H1 (cell line): ENCODE results near the gene ZNF689. TPM values are rescaled to one million over a fixed set of nuclear protein-coding genes. Genes with fewer than 3 reads are reported as not detected.

Experiments
- CTCF ChIA-PET: fragments of 300-600 bp; sonication (Branson Sonifier 250); formaldehyde crosslinking; loops from one replicate; lab custom pipeline; 2021; ENCODE audit not compliant: partially characterized antibody; lab: Charles Lee
- POLR2A ChIA-PET: fragments of 300-600 bp; sonication (Branson Sonifier 250); formaldehyde crosslinking; loops from one replicate; lab custom pipeline; 2021; ENCODE audit warnings: inconsistent platforms; ENCODE audit not compliant: partially characterized antibody; lab: Charles Lee
- DNase-seq, 2 experiments: peaks; one replicate each; pipeline versions ENCODE4 v3.0.0 to v3.0.0-alpha.2; 2010 to 2022; ENCODE audit warnings: low spot score in 2 of 2, low read depth in 1 of 2, mixed read lengths in 1 of 2
- FAIRE-seq: peaks from 2 replicates; lab custom pipeline; 2011; peaks lifted over from hg19 to GRCh38; lab: Jason Lieb, UNC
- H2AFZ ChIP-seq: 2 replicates; pipeline ENCODE4 v1.8.1; 2012; ENCODE audit warnings: low read length, inconsistent platforms
- H2AK5ac ChIP-seq: 2 replicates; pipeline ENCODE4 v1.6.1; 2013; ENCODE audit warnings: low read depth, low read length
- H2BK120ac ChIP-seq: replicated peaks from 2 replicates; pipeline ENCODE3; 2013; ENCODE audit warnings: low read depth, low read length, inconsistent platforms
- H2BK12ac ChIP-seq: 2 replicates; pipeline ENCODE4 v1.6.1; 2013; ENCODE audit warnings: low read depth, low read length
- H2BK15ac ChIP-seq: 2 replicates; pipeline ENCODE4 v1.6.1; 2013; ENCODE audit warnings: low read length
- H2BK20ac ChIP-seq: 2 replicates; pipeline ENCODE4 v1.6.1; 2013; ENCODE audit warnings: low read length
- H2BK5ac ChIP-seq: 2 replicates; pipeline ENCODE4 v1.6.1; 2013; ENCODE audit warnings: low read depth, low read length
- H3K14ac ChIP-seq: 2 replicates; pipeline ENCODE4 v1.6.1; 2013; ENCODE audit warnings: inconsistent platforms; ENCODE audit not compliant: insufficient read length
- H3K18ac ChIP-seq: 2 replicates; pipeline ENCODE4 v1.6.1; 2013; ENCODE audit warnings: low read length; ENCODE audit errors: extremely low read depth
- H3K23ac ChIP-seq: 2 replicates; pipeline ENCODE4 v1.6.1; 2013; ENCODE audit warnings: inconsistent platforms; ENCODE audit not compliant: insufficient read length
- H3K23me2 ChIP-seq: 2 replicates; pipeline ENCODE4 v1.6.1; 2013; ENCODE audit warnings: low read depth, low read length
- H3K27ac ChIP-seq: 2 replicates; pipeline ENCODE4 v1.6.1; 2011; ENCODE audit warnings: low read depth, low read length, inconsistent platforms
- H3K27me3 ChIP-seq, 4 experiments: replicated peaks in 1 of 4; 1 replicate in 1 of 4; 2 replicates in 3 of 4; pipeline versions ENCODE4 v1.6.1 to v1.8.1; 2011 to 2013; ENCODE audit warnings: low read length in 3 of 4, mild to moderate bottlenecking in 3 of 4, inconsistent platforms in 2 of 4, mixed read lengths in 2 of 4, moderate library complexity in 1 of 4; ENCODE audit not compliant: control insufficient read depth in 3 of 4, insufficient read depth in 3 of 4; ENCODE audit errors: extremely low read depth in 1 of 4
- H3K36me3 ChIP-seq, 4 experiments: 2 replicates each; pipeline versions ENCODE4 v1.6.1 to v1.8.1; 2011 to 2013; ENCODE audit warnings: mild to moderate bottlenecking in 4 of 4, low read length in 3 of 4, moderate library complexity in 2 of 4, control low read depth in 1 of 4, inconsistent platforms in 1 of 4; ENCODE audit not compliant: insufficient read depth in 4 of 4, control insufficient read depth in 2 of 4
- H3K4ac ChIP-seq: replicated peaks from 2 replicates; pipeline ENCODE3; 2013; ENCODE audit warnings: low read length, low read depth, mixed read lengths, inconsistent platforms; ENCODE audit not compliant: insufficient read length
- H3K4me1 ChIP-seq, 4 experiments: replicated peaks in 1 of 4; 1 replicate in 1 of 4; 2 replicates in 3 of 4; pipeline versions ENCODE4 v1.6.1 to v1.8.1; 2011 to 2013; ENCODE audit warnings: low read length in 3 of 4, inconsistent platforms in 2 of 4, mixed read lengths in 1 of 4; ENCODE audit not compliant: insufficient read depth in 4 of 4, control insufficient read depth in 3 of 4
- H3K4me2 ChIP-seq, 2 experiments: 2 replicates each; pipeline versions ENCODE4 v1.6.1 to v1.8.1; 2011 to 2013; ENCODE audit warnings: low read depth in 2 of 2, low read length in 2 of 2, control low read depth in 1 of 2, inconsistent platforms in 1 of 2, mild to moderate bottlenecking in 1 of 2; ENCODE audit not compliant: insufficient read depth in 1 of 2
- H3K4me3 ChIP-seq, 4 experiments: fragments of 200-600, 300-600 bp in 1 of 4; sonication (generic), shearing (Covaris generic), sonication (Bioruptor Twin) in 1 of 4; 2 replicates each; pipeline versions ENCODE4 v1.5.1 to v1.8.1; 2011 to 2016; ENCODE audit warnings: low read length in 4 of 4, low read depth in 3 of 4, control low read depth in 2 of 4, inconsistent platforms in 2 of 4, mild to moderate bottlenecking in 2 of 4, mixed read lengths in 1 of 4, moderate library complexity in 1 of 4; ENCODE audit not compliant: insufficient read depth in 2 of 4; ENCODE audit errors: extremely low read depth in 1 of 4
- H3K56ac ChIP-seq: replicated peaks from 2 replicates; pipeline ENCODE3; 2013; ENCODE audit warnings: low read depth, mild to moderate bottlenecking, mixed read lengths, low read length, inconsistent platforms; ENCODE audit not compliant: insufficient read length
- H3K79me1 ChIP-seq: 2 replicates; pipeline ENCODE4 v1.6.1; 2013; ENCODE audit warnings: low read depth, low read length, control low read depth
- H3K79me2 ChIP-seq, 2 experiments: 2 replicates each; pipeline versions ENCODE4 v1.6.1 to v1.8.1; 2012 to 2013; ENCODE audit warnings: low read length in 2 of 2, mild to moderate bottlenecking in 2 of 2, inconsistent platforms in 1 of 2; ENCODE audit not compliant: insufficient read depth in 2 of 2, control insufficient read depth in 1 of 2
- H3K9ac ChIP-seq, 4 experiments: replicated peaks in 1 of 4; 1 replicate in 1 of 4; 2 replicates in 3 of 4; pipeline versions ENCODE4 v1.6.1 to v1.8.1; 2011 to 2013; ENCODE audit warnings: low read depth in 3 of 4, low read length in 3 of 4, control low read depth in 2 of 4, mild to moderate bottlenecking in 2 of 4, moderate library complexity in 2 of 4, inconsistent platforms in 1 of 4; ENCODE audit errors: extremely low read depth in 1 of 4
- H3K9me3 ChIP-seq, 2 experiments: 2 replicates each; pipeline versions ENCODE4 v1.6.1 to v1.8.1; 2012 to 2013; ENCODE audit warnings: mild to moderate bottlenecking in 2 of 2, moderate library complexity in 2 of 2, control low read depth in 1 of 2, inconsistent platforms in 1 of 2, low read depth in 1 of 2, low read length in 1 of 2, mixed read lengths in 1 of 2; ENCODE audit not compliant: insufficient read depth in 2 of 2
- H4K20me1 ChIP-seq, 2 experiments: replicated peaks in 1 of 2; 2 replicates each; pipeline versions ENCODE3 to v1.8.1; 2011 to 2013; ENCODE audit warnings: inconsistent platforms in 2 of 2, low read length in 2 of 2, mild to moderate bottlenecking in 1 of 2; ENCODE audit not compliant: insufficient read depth in 2 of 2, control insufficient read depth in 1 of 2
- H4K5ac ChIP-seq: 2 replicates; pipeline ENCODE4 v1.6.1; 2013; ENCODE audit warnings: low read length, low read depth, mixed read lengths, inconsistent platforms; ENCODE audit not compliant: insufficient read length
- H4K8ac ChIP-seq: 2 replicates; pipeline ENCODE4 v1.8.0; 2013; ENCODE audit warnings: mild to moderate bottlenecking, moderate library complexity, low read length, inconsistent platforms; ENCODE audit not compliant: insufficient read depth; ENCODE audit errors: extremely low read depth
- H4K91ac ChIP-seq: replicated peaks from 2 replicates; pipeline ENCODE3; 2013; ENCODE audit warnings: low read length, mixed read lengths, inconsistent platforms; ENCODE audit not compliant: insufficient read length
- ASH2L ChIP-seq: fragments of 200-600, 300-600 bp; sonication (generic); IDR thresholded peaks from one replicate; pipeline ENCODE4 v1.7.1; 2017; ENCODE audit warnings: low read length
- BCL11A ChIP-seq, 2 experiments: IDR thresholded peaks; one replicate each; pipeline ENCODE4 v1.6.1; 2011; ENCODE audit warnings: low read depth in 2 of 2, low read length in 2 of 2, mild to moderate bottlenecking in 2 of 2
- CBX8 ChIP-seq: fragments of 300-800, 300-1000 bp; sonication (generic); IDR thresholded peaks from 2 replicates; pipeline ENCODE4 v1.7.1; 2016; ENCODE audit warnings: low read depth, low read length, borderline replicate concordance
- CHD2 ChIP-seq: IDR thresholded peaks from 2 replicates; pipeline ENCODE4 v1.6.1; 2012; ENCODE audit warnings: low read length, improper control_type of control experiment
- EP300 ChIP-seq, 2 experiments: IDR thresholded peaks; 1 replicate in 1 of 2; 2 replicates in 1 of 2; pipeline ENCODE4 v1.6.1; 2011 to 2012; ENCODE audit warnings: low read depth in 2 of 2, low read length in 2 of 2, mild to moderate bottlenecking in 2 of 2, borderline replicate concordance in 1 of 2, inconsistent platforms in 1 of 2, moderate library complexity in 1 of 2
- KDM5A ChIP-seq: fragments of 200-600 bp; IDR thresholded peaks from 2 replicates; pipeline ENCODE4 v1.7.1; 2012; ENCODE audit warnings: mild to moderate bottlenecking, low read length, inconsistent platforms, mixed read lengths
- MAFK ChIP-seq: IDR thresholded peaks from 2 replicates; pipeline ENCODE4 v1.6.1; 2012; ENCODE audit warnings: low read depth, mild to moderate bottlenecking, improper control_type of control experiment, low read length
- POLR2A ChIP-seq, 2 experiments: IDR thresholded peaks; 1 replicate in 1 of 2; 2 replicates in 1 of 2; pipeline ENCODE4 v1.6.1; 2011; ENCODE audit warnings: low read depth in 2 of 2, low read length in 2 of 2, mild to moderate bottlenecking in 2 of 2; ENCODE audit errors: control extremely low read depth in 1 of 2
- SP1 ChIP-seq: IDR thresholded peaks from 2 replicates; pipeline ENCODE4 v1.6.1; 2011; ENCODE audit warnings: low read depth, low read length
- WGBS, 2 experiments: shearing (Covaris generic) in 1 of 2; methylation state at CpG; one replicate each; pipeline versions ENCODE4 v1.1.6 to v1.1.7; 2013 to 2015; ENCODE audit warnings: low lambda C conversion rate in 2 of 2, mixed read lengths in 2 of 2, inconsistent platforms in 1 of 2, low coverage in 1 of 2, missing lambda C conversion rate in 1 of 2; ENCODE audit not compliant: insufficient replicate concordance in 2 of 2, insufficient coverage in 1 of 2, insufficient read length in 1 of 2; ENCODE audit errors: extremely low coverage in 1 of 2, missing lambda C conversion rate in 1 of 2; 5-methylcytosine and 5-hydroxymethylcytosine counted together
- polyA plus RNA-seq, 7 experiments: library from polyadenylated mRNA; depleted of rRNA in 3 of 7; stranded (reverse) in 5 of 7; unstranded in 2 of 7; fragments of >200 nt in 5 of 7; fragments of 200-250 nt in 2 of 7; gene quantifications; 1 replicate in 5 of 7; 2 replicates in 1 of 7; 4 replicates in 1 of 7; pipeline versions ENCODE4 v1.2.1 to v1.2.3, GENCODE V29; 2011 to 2013; ENCODE audit warnings: missing spikeins in 2 of 7, mixed read lengths in 2 of 7
- total RNA-seq: library from RNA; stranded (reverse); fragmentation: NEBNext Ultra II Directional; extraction: Animal tissue kit (Norgen Biotek cat#: 25700); gene quantifications from 2 replicates; pipeline ENCODE4 v1.2.1, GENCODE V29; 2021
- TF ChIP-seq, protein P1 (sequence below): IDR thresholded peaks from 2 replicates; pipeline ENCODE4 v1.6.1; 2012; ENCODE audit warnings: inconsistent platforms

Gene ZNF689
- total and polyA plus RNA-seq, 2 of the 8 experiments (the other 6 are each of a cell fraction or from before 2014, with no cell fraction given) = 14.3 to 15.3 TPM

GRCh38 chr16:30604316-30604947 lies 5.8 kb downstream of the ZNF689 start:
- Histone ChIP-seq H3K79me1 (no peaks in the 10 kb centered on the region; the same call in 1 of the 2 replicates), H3K23me2 (peaks cover 2% of the 10 kb centered on the region; the same call in 1 of the 2 replicates), H4K5ac (no peak overlapping the region), H3K4ac (no peak overlapping the region), H3K4me1 (peaks cover 0 to 2% (median 0%) of the 10 kb centered on the region in 4 experiments; a peak in 2 of 7 replicates), H3K36me3 (peaks cover 6 to 36% (median 24%) of the 10 kb centered on the region in 4 experiments; a peak in 7 of 8 replicates), H3K79me2 (0 out of 4 replicates have a peak, but pooled peaks cover 0 to 5% of the 10 kb centered on the region in 2 experiments), H3K14ac (no peak overlapping the region), H2BK5ac (no peak overlapping the region), H2AFZ (no peak overlapping the region), H3K9me3 (no peaks in the 10 kb centered on the region), H3K4me3 (no peak overlapping the region), H3K18ac (no peak overlapping the region), H3K27ac (no peak overlapping the region), H3K27me3 (no peaks in the 10 kb centered on the region), H2BK12ac (no peak overlapping the region), H4K8ac (peak overlapping the region; percentile 3; the same call in 1 of the 2 replicates), H4K91ac (no peak overlapping the region), H3K4me2 (no peak overlapping the region), H3K56ac (no peak overlapping the region), H2BK120ac (no peak overlapping the region), H3K23ac (no peak overlapping the region), H4K20me1 (peaks cover 0 to 2% of the 10 kb centered on the region in 2 experiments), H2BK15ac (no peak overlapping the region), H3K9ac (no peak overlapping the region), H2BK20ac (no peak overlapping the region), H2AK5ac (no peak overlapping the region)
- FAIRE-seq (no peak), DNase-seq (no peak)
- POLR2A ChIA-PET = interaction anchor here (0.8 to 1.5 kb wide), 2 partner anchors 39 to 70 kb away, joined by 3 to 5 read pairs; partner anchors contain the start of gene ZNF747
- 94% methylated on average over 32 of the region's 49 CpGs; no CpG with 5 or more reads in 1 of the 2 experiments for WGBS, 2 experiments
- CTCF ChIA-PET = interaction anchor here (1.4 to 3.7 kb wide), 4 partner anchors 11 to 63 kb away, joined by 3 to 13 read pairs (median 6); no protein-coding TSS in a partner anchor
- no peak for TF ChIP-seq BCL11A (IDR thresholded peaks at IDR 0.05; ENCODE audit: low read depth in 2 of 2, low read length in 2 of 2)
- no peak for TF ChIP-seq ASH2L
- TF ChIP-seq KDM5A = no peak
- TF ChIP-seq, protein P1, sequence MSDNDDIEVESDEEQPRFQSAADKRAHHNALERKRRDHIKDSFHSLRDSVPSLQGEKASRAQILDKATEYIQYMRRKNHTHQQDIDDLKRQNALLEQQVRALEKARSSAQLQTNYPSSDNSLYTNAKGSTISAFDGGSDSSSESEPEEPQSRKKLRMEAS = no peak
- TF ChIP-seq CHD2 = no peak
- no peak for TF ChIP-seq POLR2A (IDR thresholded peaks at IDR 0.05; ENCODE audit: control extremely low read depth in 1 of 2, low read depth in 2 of 2, low read length in 2 of 2)
- no peak for TF ChIP-seq SP1
- TF ChIP-seq CBX8 = no peak
- TF ChIP-seq MAFK = no peak
- no peak for TF ChIP-seq EP300 (IDR thresholded peaks at IDR 0.05; ENCODE audit: borderline replicate concordance in 1 of 2, low read depth in 2 of 2, low read length in 2 of 2)
